H9 (cell line): ENCODE results near the gene SPSB3. TPM values are rescaled to one million over a fixed set of nuclear protein-coding genes. Genes with fewer than 3 reads are reported as not detected.

Source experiments
- DNase-seq: peaks from one replicate; pipeline ENCODE4 v3.0.0-alpha.2; 2017
- H2AFZ ChIP-seq: one replicate; pipeline ENCODE4 v1.6.1; 2013; ENCODE audit warnings: mild to moderate bottlenecking, low read length, control low read depth, moderate library complexity
- H2AK5ac ChIP-seq: 2 replicates; pipeline ENCODE4 v1.6.1; 2013; ENCODE audit warnings: low read length, control low read depth, mixed read lengths; ENCODE audit not compliant: insufficient read length
- H2BK120ac ChIP-seq: one replicate; pipeline ENCODE4 v1.6.1; 2013; ENCODE audit warnings: low read depth, mild to moderate bottlenecking, low read length, control low read depth, inconsistent platforms; ENCODE audit not compliant: poor library complexity, severe bottlenecking
- H2BK12ac ChIP-seq: 2 replicates; pipeline ENCODE4 v1.6.1; 2013; ENCODE audit warnings: low read length, control low read depth, mixed read lengths, low read depth; ENCODE audit not compliant: insufficient read length
- H2BK15ac ChIP-seq: 2 replicates; pipeline ENCODE4 v1.6.1; 2013; ENCODE audit warnings: low read depth, low read length, control low read depth
- H2BK20ac ChIP-seq: one replicate; pipeline ENCODE4 v1.6.1; 2013; ENCODE audit warnings: low read depth, mild to moderate bottlenecking, low read length, control low read depth, inconsistent platforms; ENCODE audit not compliant: poor library complexity, severe bottlenecking
- H2BK5ac ChIP-seq: 2 replicates; pipeline ENCODE4 v1.6.1; 2013; ENCODE audit warnings: low read length, control low read depth, mixed read lengths; ENCODE audit not compliant: insufficient read length
- H3K14ac ChIP-seq: 2 replicates; pipeline ENCODE4 v1.6.1; 2013; ENCODE audit warnings: low read length, control low read depth; ENCODE audit not compliant: insufficient read depth
- H3K18ac ChIP-seq: 2 replicates; pipeline ENCODE4 v1.6.1; 2013; ENCODE audit warnings: low read depth, mild to moderate bottlenecking, mixed read lengths, low read length, control low read depth; ENCODE audit not compliant: insufficient read length
- H3K23ac ChIP-seq: 2 replicates; pipeline ENCODE4 v1.6.1; 2013; ENCODE audit warnings: low read length, control low read depth, mixed read lengths, low read depth; ENCODE audit not compliant: insufficient read length
- H3K23me2 ChIP-seq: 2 replicates; pipeline ENCODE4 v1.6.1; 2013; ENCODE audit warnings: low read depth, mild to moderate bottlenecking, mixed read lengths, low read length, control low read depth; ENCODE audit not compliant: insufficient read length, poor library complexity, severe bottlenecking
- H3K27ac ChIP-seq: 2 replicates; pipeline ENCODE4 v1.5.1; 2013; ENCODE audit warnings: low read length, control low read depth, mixed read lengths, low read depth; ENCODE audit not compliant: insufficient read length
- H3K27me3 ChIP-seq: 2 replicates; pipeline ENCODE4 v1.6.1; 2013; ENCODE audit warnings: low read length, control low read depth, inconsistent platforms; ENCODE audit not compliant: insufficient read depth
- H3K4ac ChIP-seq: 2 replicates; pipeline ENCODE4 v1.6.1; 2013; ENCODE audit warnings: low read depth, mild to moderate bottlenecking, control low read depth, inconsistent platforms, low read length, moderate library complexity
- H3K4me1 ChIP-seq: 2 replicates; pipeline ENCODE4 v1.6.1; 2013; ENCODE audit warnings: low read length, control low read depth, inconsistent platforms; ENCODE audit not compliant: insufficient read depth
- H3K4me2 ChIP-seq: 2 replicates; pipeline ENCODE4 v1.6.1; 2013; ENCODE audit warnings: low read length, control low read depth, mixed read lengths; ENCODE audit not compliant: insufficient read length, insufficient read depth
- H3K56ac ChIP-seq: 2 replicates; pipeline ENCODE4 v1.6.1; 2013; ENCODE audit warnings: low read depth, mild to moderate bottlenecking, mixed read lengths, low read length, control low read depth; ENCODE audit not compliant: insufficient read length
- H3K79me1 ChIP-seq: 2 replicates; pipeline ENCODE4 v1.6.1; 2013; ENCODE audit warnings: low read depth, mild to moderate bottlenecking, moderate library complexity, low read length, control low read depth, inconsistent platforms; ENCODE audit not compliant: insufficient read depth, poor library complexity, severe bottlenecking
- H3K79me2 ChIP-seq: 2 replicates; pipeline ENCODE4 v1.6.1; 2013; ENCODE audit warnings: low read length, control low read depth, inconsistent platforms; ENCODE audit not compliant: insufficient read depth
- H3K9ac ChIP-seq: 2 replicates; pipeline ENCODE4 v1.6.1; 2013; ENCODE audit warnings: low read length, control low read depth, mixed read lengths; ENCODE audit not compliant: insufficient read length; ENCODE audit errors: extremely low read depth
- H3K9me3 ChIP-seq: one replicate; pipeline ENCODE4 v1.6.1; 2013; ENCODE audit warnings: low read depth, low read length, inconsistent platforms; ENCODE audit not compliant: control insufficient read depth
- H3T11ph ChIP-seq: one replicate; pipeline ENCODE4 v1.6.1; 2013; ENCODE audit warnings: mild to moderate bottlenecking, low read length, control low read depth, inconsistent platforms
- H4K20me1 ChIP-seq: one replicate; pipeline ENCODE4 v1.6.1; 2013; ENCODE audit not compliant: control insufficient read depth, insufficient read length, insufficient read depth
- H4K5ac ChIP-seq: 2 replicates; pipeline ENCODE4 v1.6.1; 2013; ENCODE audit warnings: low read depth, mild to moderate bottlenecking, mixed read lengths, low read length, control low read depth; ENCODE audit not compliant: insufficient read length
- H4K8ac ChIP-seq: replicated peaks from 2 replicates; pipeline ENCODE4 v1.6.1; 2013; ENCODE audit warnings: low read length, control low read depth, mixed read lengths, low read depth; ENCODE audit not compliant: insufficient read length
- H4K91ac ChIP-seq: 2 replicates; pipeline ENCODE4 v1.6.1; 2013; ENCODE audit warnings: low read depth, mild to moderate bottlenecking, moderate library complexity, mixed read lengths, low read length, control low read depth; ENCODE audit not compliant: insufficient read length
- H3K27ac Mint-ChIP-seq, 3 experiments: 2 replicates in 2 of 3; 3 replicates in 1 of 3; pipeline ENCODE4 v1.8.0; 2020 to 2021; ENCODE audit warnings: mixed read lengths in 3 of 3, mild to moderate bottlenecking in 1 of 3, moderate library complexity in 1 of 3
- H3K27me3 Mint-ChIP-seq: 2 replicates; pipeline ENCODE4 v1.8.0; 2021; ENCODE audit warnings: low read depth, mild to moderate bottlenecking, moderate library complexity, mixed read lengths
- H3K36me3 Mint-ChIP-seq, 3 experiments: 2 replicates in 2 of 3; 3 replicates in 1 of 3; pipeline ENCODE4 v1.8.0; 2020 to 2021; ENCODE audit warnings: low read depth in 3 of 3, mixed read lengths in 3 of 3; ENCODE audit not compliant: insufficient read depth in 1 of 3
- H3K4me1 Mint-ChIP-seq, 2 experiments: 2 replicates each; pipeline ENCODE4 v1.8.0; 2020; ENCODE audit warnings: mixed read lengths in 2 of 2
- H3K4me3 Mint-ChIP-seq, 2 experiments: 2 replicates in 1 of 2; 3 replicates in 1 of 2; pipeline ENCODE4 v1.8.0; 2020 to 2021; ENCODE audit warnings: mild to moderate bottlenecking in 2 of 2, mixed read lengths in 2 of 2, moderate library complexity in 1 of 2
- H3K9me3 Mint-ChIP-seq, 2 experiments: 2 replicates in 1 of 2; 3 replicates in 1 of 2; pipeline ENCODE4 v1.8.0; 2020; ENCODE audit warnings: mild to moderate bottlenecking in 2 of 2, mixed read lengths in 2 of 2, moderate library complexity in 1 of 2
- CTCF ChIP-seq: fragments of 200-600 bp; sonication (generic); conservative IDR thresholded peaks from 3 replicates; pipeline ENCODE4 v1.8.0; 2021; ENCODE audit warnings: antibody characterized with exemption, mild to moderate bottlenecking
- WGBS: extraction: QIAGEN DNeasy Blood & Tissue Kit; methylation state at CpG from one replicate; pipeline ENCODE4 v1.1.7; 2013; ENCODE audit warnings: missing lambda C conversion rate, low lambda C conversion rate, mixed read lengths; ENCODE audit not compliant: insufficient read length; ENCODE audit errors: extremely low coverage; 5-methylcytosine and 5-hydroxymethylcytosine counted together
- total RNA-seq: library from RNA; stranded (reverse); gene quantifications from 2 replicates; pipeline ENCODE4 v1.2.1, GENCODE V29; 2021

Gene SPSB3
- total RNA-seq, 1 experiment from 2014 or later = 19.9 TPM

GRCh38 chr16:1793578-1794220 is 11.3 kb upstream of the SPSB3 start, which contains the start of gene IGFALS:
TSS of gene IGFALS (minus strand) at chr16:1793705. CDS start at chr16:1793652, 53 bp downstream.
- WGBS = no CpG with 5 or more reads among the region's 28 CpGs
- Histone ChIP-seq H3T11ph (no peak within 1 kb of the TSS), H2BK120ac (no peak within 1 kb of the TSS), H4K8ac (no peak within 1 kb of the TSS), H4K20me1 (no peaks in the 10 kb centered on the region), H3K23ac (no peak within 1 kb of the TSS), H2AFZ (no peak within 1 kb of the TSS), H3K9ac (no peak within 1 kb of the TSS), H2BK20ac (no peak within 1 kb of the TSS), H2AK5ac (no peak within 1 kb of the TSS), H4K91ac (no peak within 1 kb of the TSS), H3K18ac (no peak within 1 kb of the TSS), H3K23me2 (no peaks in the 10 kb centered on the region), H3K79me2 (no peaks in the 10 kb centered on the region), H3K4me1 (no peaks in the 10 kb centered on the region), H3K27me3 (no peaks in the 10 kb centered on the region), H3K56ac (no peak within 1 kb of the TSS), H3K27ac (no peak within 1 kb of the TSS), H3K4me2 (no peak within 1 kb of the TSS), H2BK5ac (no peak within 1 kb of the TSS), H4K5ac (no peak within 1 kb of the TSS), H3K14ac (no peak within 1 kb of the TSS; the same call in 1 of the 2 replicates), H3K9me3 (no peaks in the 10 kb centered on the region), H3K79me1 (no peaks in the 10 kb centered on the region), H2BK12ac (no peak within 1 kb of the TSS), H3K4ac (no peak within 1 kb of the TSS), H2BK15ac (no peak within 1 kb of the TSS)
- H3K36me3 Mint-ChIP-seq = peaks cover 10 to 19% (median 14%) of the 10 kb centered on the region in 3 experiments
- H3K4me1 Mint-ChIP-seq = no peaks in the 10 kb centered on the region
- H3K9me3 Mint-ChIP-seq = peaks cover 18 to 20% of the 10 kb centered on the region in 2 experiments
- H3K27me3 Mint-ChIP-seq = no peaks in the 10 kb centered on the region
- no peak for DNase-seq
- H3K4me3 Mint-ChIP-seq = no peak within 1 kb of the TSS
- no peak for TF ChIP-seq CTCF
- H3K27ac Mint-ChIP-seq = no peak within 1 kb of the TSS
